ENCODE results near the gene TMEM175.

The TMEM175 gene

DNA sequence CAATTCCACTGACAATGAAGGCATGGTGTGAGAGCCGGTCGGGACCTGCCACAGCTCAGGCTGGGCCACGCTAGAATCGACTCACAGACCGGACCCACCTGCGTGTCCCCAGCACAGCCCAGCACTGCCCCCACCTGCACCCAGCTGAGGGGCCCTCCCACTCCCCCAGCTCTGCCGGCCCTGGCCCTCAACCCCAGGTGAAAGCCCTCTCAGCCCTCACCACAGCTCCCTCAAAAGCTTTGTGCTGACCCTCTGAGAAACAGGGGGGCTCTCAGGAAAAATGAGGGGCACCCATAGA is 25.2 kb upstream of the TMEM175 start:
- no peak for DNase-seq (ENCODE audit: low read depth, low spot score)
- TF ChIP-seq, protein P1, sequence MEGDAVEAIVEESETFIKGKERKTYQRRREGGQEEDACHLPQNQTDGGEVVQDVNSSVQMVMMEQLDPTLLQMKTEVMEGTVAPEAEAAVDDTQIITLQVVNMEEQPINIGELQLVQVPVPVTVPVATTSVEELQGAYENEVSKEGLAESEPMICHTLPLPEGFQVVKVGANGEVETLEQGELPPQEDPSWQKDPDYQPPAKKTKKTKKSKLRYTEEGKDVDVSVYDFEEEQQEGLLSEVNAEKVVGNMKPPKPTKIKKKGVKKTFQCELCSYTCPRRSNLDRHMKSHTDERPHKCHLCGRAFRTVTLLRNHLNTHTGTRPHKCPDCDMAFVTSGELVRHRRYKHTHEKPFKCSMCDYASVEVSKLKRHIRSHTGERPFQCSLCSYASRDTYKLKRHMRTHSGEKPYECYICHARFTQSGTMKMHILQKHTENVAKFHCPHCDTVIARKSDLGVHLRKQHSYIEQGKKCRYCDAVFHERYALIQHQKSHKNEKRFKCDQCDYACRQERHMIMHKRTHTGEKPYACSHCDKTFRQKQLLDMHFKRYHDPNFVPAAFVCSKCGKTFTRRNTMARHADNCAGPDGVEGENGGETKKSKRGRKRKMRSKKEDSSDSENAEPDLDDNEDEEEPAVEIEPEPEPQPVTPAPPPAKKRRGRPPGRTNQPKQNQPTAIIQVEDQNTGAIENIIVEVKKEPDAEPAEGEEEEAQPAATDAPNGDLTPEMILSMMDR (IDR thresholded peaks at IDR 0.05; ENCODE audit: insufficient read depth, low read length, missing control alignments): no peak
- ChIA-PET POLR2A (no interaction called here), CTCF (interaction anchor here (0.8 to 0.9 kb wide), 3 partner anchors 25 to 80 kb away, joined by 3 read pairs; partner anchors contain the start of genes GAK, IDUA and TMEM175)
- H3K4me3 ChIP-seq (ENCODE audit: low read depth, low read length): no peak overlapping the region

DNA sequence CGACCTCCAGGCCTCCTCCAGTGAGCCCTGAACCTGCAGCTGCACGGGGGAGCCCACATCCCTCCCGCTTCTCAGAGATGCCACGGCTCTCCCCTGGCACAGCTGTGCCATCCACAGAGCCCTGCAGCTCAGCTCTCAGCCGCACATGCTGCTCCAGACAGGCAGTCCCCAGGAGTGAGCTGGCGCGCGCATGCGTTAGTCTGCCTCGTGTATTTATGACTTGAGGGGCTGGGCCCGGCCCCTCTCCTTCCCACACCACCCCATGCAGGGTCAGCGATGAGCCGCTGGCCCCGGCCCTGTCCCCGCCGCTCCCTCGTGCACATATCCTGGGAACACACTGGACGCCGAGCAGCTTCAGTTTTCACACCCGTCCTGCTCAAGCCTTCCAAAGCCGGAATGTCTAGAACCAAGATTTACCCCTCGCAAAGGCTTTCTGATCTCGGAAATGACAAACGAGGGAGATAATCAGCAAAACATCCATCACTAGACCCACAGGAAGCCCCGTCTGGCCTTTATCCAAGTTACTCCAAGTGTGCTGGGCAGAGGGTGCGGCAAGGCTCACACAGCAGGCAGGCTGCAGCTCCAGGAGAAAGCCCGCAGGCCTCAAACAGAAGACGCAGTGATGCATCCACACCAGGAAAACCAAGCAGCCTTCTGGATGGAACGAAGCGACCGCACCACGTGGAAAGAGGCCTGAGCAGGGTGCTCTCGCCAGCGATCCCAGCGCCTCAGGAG is 24.4 kb upstream of the TMEM175 start:
- H3K4me3 ChIP-seq (ENCODE audit: low read depth, low read length): no peak overlapping the region
- CTCF ChIA-PET: interaction anchor here (0.9 to 1.5 kb wide), 3 partner anchors 24 to 166 kb away, joined by 3 read pairs; partner anchors contain the start of genes GAK and TMEM175
- TF ChIP-seq, protein P1 (IDR thresholded peaks at IDR 0.05; ENCODE audit: insufficient read depth, low read length, missing control alignments): no peak
- DNase-seq (ENCODE audit: low read depth, low spot score): peak; percentile 36
- POLR2A ChIA-PET: interaction anchor here (1.0 kb wide), 1 partner anchor 10 kb away, joined by 3 read pairs; no protein-coding TSS in a partner anchor

DNA sequence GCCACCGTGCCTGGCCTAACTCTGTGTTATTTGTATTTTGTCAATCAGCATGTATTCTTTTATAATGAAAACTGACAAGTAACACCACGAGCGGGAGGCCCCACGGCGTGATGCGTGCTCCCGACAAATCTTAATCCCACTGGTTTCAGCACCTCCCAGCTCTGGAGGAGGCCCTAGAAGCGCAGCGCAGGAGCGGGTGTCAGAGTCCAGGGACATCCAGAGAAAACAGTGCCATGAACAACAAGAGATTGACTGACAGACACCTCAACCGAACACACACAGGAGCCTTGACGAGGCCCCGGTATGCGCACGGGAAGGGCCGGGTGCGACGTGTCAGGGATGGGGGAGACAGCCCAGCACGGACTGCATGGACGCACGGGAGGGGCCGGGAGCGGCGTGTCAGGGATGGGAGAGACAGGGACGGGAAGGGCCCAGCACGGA is 23.1 kb upstream of the TMEM175 start:
- TF ChIP-seq, protein P1 (IDR thresholded peaks at IDR 0.05; ENCODE audit: insufficient read depth, low read length, missing control alignments): no peak
- no peak for DNase-seq (ENCODE audit: low read depth, low spot score)
- POLR2A ChIA-PET: no interaction called here
- H3K4me3 ChIP-seq (ENCODE audit: low read depth, low read length): no peak overlapping the region
- CTCF ChIA-PET: no interaction called here

DNA sequence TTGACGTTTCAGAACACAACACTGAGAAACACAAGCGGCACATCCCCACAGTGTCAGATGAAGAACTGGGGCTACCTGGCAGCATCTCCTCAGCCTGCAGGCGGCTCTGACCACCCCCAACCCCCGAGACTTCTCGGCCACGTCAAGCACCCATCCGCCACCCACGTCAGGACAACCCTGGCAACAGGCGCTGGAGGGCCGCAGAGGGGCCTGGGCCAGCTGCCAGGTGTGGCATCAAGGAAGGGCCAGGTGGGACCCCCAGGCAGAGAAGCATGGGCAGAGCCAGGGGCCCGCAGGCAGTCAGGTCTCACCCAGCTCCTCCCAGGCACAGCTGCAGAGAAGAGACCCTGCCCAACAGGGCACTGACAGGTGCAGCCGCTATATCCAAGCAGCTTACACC is 22.4 kb upstream of the TMEM175 start:
- ChIA-PET POLR2A (no interaction called here), CTCF (no interaction called here)
- TF ChIP-seq, protein P1 (IDR thresholded peaks at IDR 0.05; ENCODE audit: insufficient read depth, low read length, missing control alignments): no peak
- no peak overlapping the region for H3K4me3 ChIP-seq (ENCODE audit: low read depth, low read length)
- DNase-seq (ENCODE audit: low read depth, low spot score): no peak

- POLR2A ChIA-PET: no interaction called here
- H3K4me3 ChIP-seq (ENCODE audit: low read depth, low read length): no peak overlapping the region
- no peak for DNase-seq (ENCODE audit: low read depth, low spot score)
- TF ChIP-seq, protein P1 (IDR thresholded peaks at IDR 0.05; ENCODE audit: insufficient read depth, low read length, missing control alignments): no peak
- CTCF ChIA-PET: no interaction called here
Observed at GRCh38 chr4:910366-911091, 21.7 kb upstream of the TMEM175 start.

GRCh38 chr4:911221-911751 is 21.0 kb upstream of the TMEM175 start:
- TF ChIP-seq, protein P1 (IDR thresholded peaks at IDR 0.05; ENCODE audit: insufficient read depth, low read length, missing control alignments): no peak
- POLR2A ChIA-PET: no interaction called here
- H3K4me3 ChIP-seq (ENCODE audit: low read depth, low read length): no peak overlapping the region
- no peak for DNase-seq (ENCODE audit: low read depth, low spot score)
- CTCF ChIA-PET: no interaction called here
